Natural killer cell (primary cell): Measurements from ENCODE around the gene TVP23C. TPM values are rescaled to one million over a fixed set of nuclear protein-coding genes. Genes with fewer than 3 reads are reported as not detected.

Source experiments
- ATAC-seq, 3 donors: fragments of 150-1000 bp in 2 of 3; fragments of 200-7000 bp in 1 of 3; cut with Tn5 transposase; 1 replicate in 1 of 3; 2 replicates in 2 of 3; pipeline ENCODE4 v1.10.0; 2021; ENCODE audit warnings: mild to moderate bottlenecking in 2 of 3, moderate library complexity in 2 of 3
- DNase-seq, 2 donors: peaks; one replicate each; pipeline versions ENCODE4 v3.0.0 to v3.0.0-alpha.2; 2013 to 2021; ENCODE audit warnings: mixed read lengths in 1 of 2
- H3K27ac ChIP-seq: one replicate; pipeline ENCODE4 v1.5.1; 2013; ENCODE audit warnings: mild to moderate bottlenecking, low read length
- H3K27me3 ChIP-seq: one replicate; pipeline ENCODE4 v1.6.1; 2013; ENCODE audit warnings: low read length; ENCODE audit not compliant: control insufficient read depth, insufficient read depth
- H3K36me3 ChIP-seq: one replicate; pipeline ENCODE4 v1.6.1; 2013; ENCODE audit warnings: low read length; ENCODE audit not compliant: control insufficient read depth, insufficient read depth
- H3K4me1 ChIP-seq: one replicate; pipeline ENCODE4 v1.6.1; 2013; ENCODE audit warnings: low read length; ENCODE audit not compliant: control insufficient read depth, insufficient read depth
- H3K4me3 ChIP-seq: one replicate; pipeline ENCODE4 v1.5.1; 2013; ENCODE audit warnings: low read length
- H3K9me3 ChIP-seq: one replicate; pipeline ENCODE4 v1.6.1; 2013; ENCODE audit warnings: low read length; ENCODE audit not compliant: control insufficient read depth, insufficient read depth
- H3K27ac Mint-ChIP-seq, 2 donors: one replicate each; pipeline ENCODE4 v1.8.0; 2022; ENCODE audit warnings: mild to moderate bottlenecking in 2 of 2, mixed read lengths in 2 of 2, moderate library complexity in 1 of 2
- H3K27me3 Mint-ChIP-seq, 2 donors: one replicate each; pipeline ENCODE4 v1.8.0; 2022; ENCODE audit warnings: low read depth in 2 of 2, mixed read lengths in 2 of 2
- H3K36me3 Mint-ChIP-seq: one replicate; pipeline ENCODE4 v1.8.0; 2022; ENCODE audit warnings: mixed read lengths
- H3K4me1 Mint-ChIP-seq, 2 donors: one replicate each; pipeline ENCODE4 v1.8.0; 2022; ENCODE audit warnings: mixed read lengths in 2 of 2
- H3K4me3 Mint-ChIP-seq: one replicate; pipeline ENCODE4 v1.8.0; 2022; ENCODE audit warnings: mild to moderate bottlenecking, moderate library complexity, mixed read lengths
- H3K9me3 Mint-ChIP-seq, 2 donors: one replicate each; pipeline ENCODE4 v1.8.0; 2022; ENCODE audit warnings: mixed read lengths in 2 of 2
- WGBS: methylation state at CpG from one replicate; pipeline ENCODE4 v1.1.7; 2013; ENCODE audit warnings: missing lambda C conversion rate; ENCODE audit not compliant: insufficient coverage; 5-methylcytosine and 5-hydroxymethylcytosine counted together
- intact Hi-C: fragments of 100-400 bp; cut with micrococcal nuclease; formaldehyde crosslinking; loops from one replicate; pipeline ENCODE4 v1.14.2; 2022
- total RNA-seq, 4 donors: library from RNA; stranded (reverse); fragments of 120-200 nt in 1 of 4; gene quantifications; one replicate each; pipeline versions ENCODE4 v1.2.3 to v1.2.4, GENCODE V29; 2013 to 2022
- TF ChIP-seq, protein P1 (sequence below): fragments of 200-600 bp; IDR thresholded peaks from one replicate; pipeline ENCODE4 v1.8.0; 2022; ENCODE audit warnings: antibody characterized with exemption

Gene TVP23C
- total RNA-seq, 3 donors from 2014 or later (not counting 1 experiment from before 2014, with no cell fraction given), result 28.2 to 45.4 (median 40.4) TPM

DNA sequence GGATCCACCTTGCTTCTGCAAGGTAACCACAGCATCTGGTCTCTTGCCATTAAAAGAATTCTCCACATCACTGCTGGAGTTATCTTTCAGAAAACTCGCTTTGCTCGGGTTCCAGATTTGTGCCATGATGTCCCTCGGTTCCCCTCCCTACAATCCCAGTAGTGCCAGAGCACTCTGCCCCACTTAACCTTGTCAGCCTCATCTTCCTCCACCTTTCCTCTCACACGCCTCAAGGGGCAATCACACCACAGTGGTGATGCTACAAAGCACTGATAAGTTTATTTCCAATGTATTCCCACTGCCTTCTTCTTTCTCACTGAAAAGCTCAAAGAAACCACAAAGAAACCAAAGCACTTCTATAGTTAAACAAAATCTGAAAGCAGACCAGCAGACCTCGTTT lies 84.4 kb downstream of the TVP23C start:
- H3K4me3 ChIP-seq, result no peak overlapping the region
- Mint-ChIP-seq H3K36me3 (peaks cover 10% of the 10 kb centered on the region), H3K9me3 (no peaks in the 10 kb centered on the region), H3K4me3 (no peak overlapping the region), H3K27ac (no peak overlapping the region), H3K4me1 (peaks cover 5 to 7% of the 10 kb centered on the region in 2 donors), H3K27me3 (no peaks in the 10 kb centered on the region)
- H3K9me3 ChIP-seq, result no peaks in the 10 kb centered on the region
- TF ChIP-seq, protein P1, sequence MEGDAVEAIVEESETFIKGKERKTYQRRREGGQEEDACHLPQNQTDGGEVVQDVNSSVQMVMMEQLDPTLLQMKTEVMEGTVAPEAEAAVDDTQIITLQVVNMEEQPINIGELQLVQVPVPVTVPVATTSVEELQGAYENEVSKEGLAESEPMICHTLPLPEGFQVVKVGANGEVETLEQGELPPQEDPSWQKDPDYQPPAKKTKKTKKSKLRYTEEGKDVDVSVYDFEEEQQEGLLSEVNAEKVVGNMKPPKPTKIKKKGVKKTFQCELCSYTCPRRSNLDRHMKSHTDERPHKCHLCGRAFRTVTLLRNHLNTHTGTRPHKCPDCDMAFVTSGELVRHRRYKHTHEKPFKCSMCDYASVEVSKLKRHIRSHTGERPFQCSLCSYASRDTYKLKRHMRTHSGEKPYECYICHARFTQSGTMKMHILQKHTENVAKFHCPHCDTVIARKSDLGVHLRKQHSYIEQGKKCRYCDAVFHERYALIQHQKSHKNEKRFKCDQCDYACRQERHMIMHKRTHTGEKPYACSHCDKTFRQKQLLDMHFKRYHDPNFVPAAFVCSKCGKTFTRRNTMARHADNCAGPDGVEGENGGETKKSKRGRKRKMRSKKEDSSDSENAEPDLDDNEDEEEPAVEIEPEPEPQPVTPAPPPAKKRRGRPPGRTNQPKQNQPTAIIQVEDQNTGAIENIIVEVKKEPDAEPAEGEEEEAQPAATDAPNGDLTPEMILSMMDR, result no peak
- WGBS, result 77% methylated on average over 5 of the region's 5 CpGs
- H3K36me3 ChIP-seq, result no peaks in the 10 kb centered on the region
- no peak overlapping the region for H3K27ac ChIP-seq
- DNase-seq, result no peak
- intact Hi-C loops, result no loop called here
- no peaks in the 10 kb centered on the region for H3K4me1 ChIP-seq
- no peak for ATAC-seq
- H3K27me3 ChIP-seq, result no peaks in the 10 kb centered on the region

DNA sequence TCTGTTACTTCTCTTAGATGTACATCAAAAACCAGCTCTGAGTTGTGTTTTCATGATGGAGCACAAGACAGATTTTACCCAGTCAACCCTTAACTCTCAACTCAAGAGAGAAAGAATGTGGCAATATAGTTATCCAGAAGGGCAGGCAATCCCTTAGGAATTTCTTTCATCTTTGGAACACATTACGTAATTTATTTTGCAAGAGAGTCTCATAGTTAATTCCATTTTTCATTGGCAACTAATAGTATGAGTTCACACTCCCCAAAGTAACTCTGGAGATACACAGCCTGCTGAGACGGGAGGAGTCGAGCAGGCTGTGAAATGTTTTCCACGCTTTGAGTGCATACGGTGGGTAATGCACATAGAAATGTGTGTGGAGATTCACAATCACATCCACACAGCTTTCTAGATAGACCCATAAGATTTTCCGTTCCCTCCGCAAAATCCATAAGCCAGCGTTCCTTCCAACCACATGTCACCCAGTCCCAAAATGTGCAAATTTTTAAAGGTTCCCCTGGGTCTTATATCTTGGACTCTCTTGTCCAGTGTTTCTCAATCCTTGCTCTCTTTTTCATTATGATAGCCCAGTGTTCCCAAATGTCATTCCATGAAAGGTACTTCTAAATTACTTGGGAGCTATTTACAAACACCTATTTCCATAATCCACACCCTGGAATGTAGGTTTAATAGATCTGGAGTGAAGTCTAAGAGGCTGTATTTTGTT lies 87.5 kb downstream of the TVP23C start:
- no peaks in the 10 kb centered on the region for H3K27me3 ChIP-seq
- peaks cover 0 to 5% of the 10 kb centered on the region in 2 donors for H3K4me1 Mint-ChIP-seq
- intact Hi-C loops, result no loop called here
- ATAC-seq (no peak), DNase-seq (no peak)
- H3K9me3 Mint-ChIP-seq, result no peaks in the 10 kb centered on the region
- no peaks in the 10 kb centered on the region for H3K27me3 Mint-ChIP-seq
- no peaks in the 10 kb centered on the region for H3K36me3 ChIP-seq
- no peaks in the 10 kb centered on the region for H3K9me3 ChIP-seq
- peaks cover 10% of the 10 kb centered on the region for H3K36me3 Mint-ChIP-seq
- no peak overlapping the region for H3K27ac ChIP-seq
- TF ChIP-seq, protein P1, result no peak
- no peak overlapping the region for H3K27ac Mint-ChIP-seq
- H3K4me1 ChIP-seq, result no peaks in the 10 kb centered on the region
- 99% methylated on average over 5 of the region's 8 CpGs for WGBS
- H3K4me3 ChIP-seq, result no peak overlapping the region
- no peak overlapping the region for H3K4me3 Mint-ChIP-seq

DNA sequence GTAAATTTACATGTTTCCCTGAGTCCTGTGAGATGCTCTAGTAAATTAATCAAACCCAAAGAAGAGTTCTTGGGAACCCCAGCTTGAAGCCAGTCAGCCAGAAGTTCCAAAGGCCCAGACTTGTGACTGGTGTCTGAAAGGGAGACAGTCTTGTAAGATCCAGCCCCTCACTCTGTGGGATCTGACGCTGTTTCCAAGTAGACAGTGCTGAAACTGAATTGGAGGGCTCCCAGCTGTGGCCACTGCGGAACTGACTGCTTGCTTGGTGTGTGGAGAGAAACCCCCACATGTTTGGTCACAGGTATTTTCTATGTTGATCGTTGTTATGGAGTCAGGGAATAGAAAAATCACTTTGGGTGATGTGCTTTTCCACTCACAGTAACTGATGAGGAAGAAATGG lies 90.4 kb downstream of the TVP23C start:
- DNase-seq (no peak), ATAC-seq (no peak)
- Histone ChIP-seq H3K27me3 (no peaks in the 10 kb centered on the region), H3K36me3 (no peaks in the 10 kb centered on the region), H3K4me1 (no peaks in the 10 kb centered on the region), H3K4me3 (no peak overlapping the region), H3K9me3 (no peaks in the 10 kb centered on the region), H3K27ac (no peak overlapping the region)
- TF ChIP-seq, protein P1, result no peak
- no peak overlapping the region for H3K27ac Mint-ChIP-seq
- no peak overlapping the region for H3K4me3 Mint-ChIP-seq
- intact Hi-C loops, result no loop called here
- no peaks in the 10 kb centered on the region for H3K4me1 Mint-ChIP-seq
- H3K27me3 Mint-ChIP-seq, result no peaks in the 10 kb centered on the region
- 97% methylated on average over 3 of the region's 3 CpGs for WGBS
- no peaks in the 10 kb centered on the region for H3K9me3 Mint-ChIP-seq
- peaks cover 10% of the 10 kb centered on the region for H3K36me3 Mint-ChIP-seq

DNA sequence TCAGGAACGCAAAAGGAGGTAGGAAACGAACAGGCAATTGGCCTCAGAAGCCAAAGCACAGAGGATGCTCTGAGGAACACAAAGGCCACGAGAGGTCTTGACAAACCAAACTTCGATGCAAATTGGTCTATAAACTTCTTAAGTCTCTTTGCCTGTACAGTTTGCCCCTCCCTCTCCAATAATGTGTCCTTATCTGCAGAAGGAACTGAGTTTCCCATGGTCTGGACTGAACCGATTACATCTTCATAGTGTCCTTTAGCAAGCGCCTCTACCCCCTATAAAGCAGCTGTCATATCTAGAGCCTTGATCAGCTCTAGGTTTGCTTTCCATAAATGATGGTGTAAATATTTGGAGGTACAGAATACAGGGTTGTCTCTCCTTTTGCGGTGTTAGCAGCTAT lies 92.7 kb downstream of the TVP23C start:
- TF ChIP-seq, protein P1, result no peak

More for the DNA sequence above, 92.7 kb downstream of the TVP23C start:
- H3K4me1 Mint-ChIP-seq, result no peaks in the 10 kb centered on the region
- no peak overlapping the region for H3K4me3 Mint-ChIP-seq
- H3K27me3 Mint-ChIP-seq, result no peaks in the 10 kb centered on the region
- H3K9me3 ChIP-seq, result no peaks in the 10 kb centered on the region
- H3K27ac Mint-ChIP-seq, result no peak overlapping the region
- 71% methylated on average over 5 of the region's 7 CpGs for WGBS
- H3K36me3 Mint-ChIP-seq, result peaks cover 10% of the 10 kb centered on the region
- H3K4me1 ChIP-seq, result no peaks in the 10 kb centered on the region
- no peak overlapping the region for H3K4me3 ChIP-seq
- no peak overlapping the region for H3K27ac ChIP-seq
- DNase-seq (no peak), ATAC-seq (no peak)
- no peaks in the 10 kb centered on the region for H3K27me3 ChIP-seq
- no peaks in the 10 kb centered on the region for H3K9me3 Mint-ChIP-seq
- H3K36me3 ChIP-seq, result no peaks in the 10 kb centered on the region
- intact Hi-C loops, result no loop called here
